ENCODE measurements around the gene NKAIN2. TPM values are rescaled to one million over a fixed set of nuclear protein-coding genes. Genes with fewer than 3 reads are reported as not detected.

NKAIN2 gene
- total RNA-seq, 6 experiments from 2014 or later, result not detected

GRCh38 chr6:124493259-124493658 lies 689.6 kb downstream of the NKAIN2 start:
- Mint-ChIP-seq H3K4me3 (no peak overlapping the region), H3K9me3 (peaks cover 5% of the 10 kb centered on the region), H3K27ac (no peak overlapping the region), H3K27me3 (ENCODE audit: insufficient read depth) (no peaks in the 10 kb centered on the region), H3K4me1 (ENCODE audit: low read depth) (no peaks in the 10 kb centered on the region), H3K36me3 (ENCODE audit: low read depth) (no peaks in the 10 kb centered on the region)
- TF ChIP-seq, protein P1, sequence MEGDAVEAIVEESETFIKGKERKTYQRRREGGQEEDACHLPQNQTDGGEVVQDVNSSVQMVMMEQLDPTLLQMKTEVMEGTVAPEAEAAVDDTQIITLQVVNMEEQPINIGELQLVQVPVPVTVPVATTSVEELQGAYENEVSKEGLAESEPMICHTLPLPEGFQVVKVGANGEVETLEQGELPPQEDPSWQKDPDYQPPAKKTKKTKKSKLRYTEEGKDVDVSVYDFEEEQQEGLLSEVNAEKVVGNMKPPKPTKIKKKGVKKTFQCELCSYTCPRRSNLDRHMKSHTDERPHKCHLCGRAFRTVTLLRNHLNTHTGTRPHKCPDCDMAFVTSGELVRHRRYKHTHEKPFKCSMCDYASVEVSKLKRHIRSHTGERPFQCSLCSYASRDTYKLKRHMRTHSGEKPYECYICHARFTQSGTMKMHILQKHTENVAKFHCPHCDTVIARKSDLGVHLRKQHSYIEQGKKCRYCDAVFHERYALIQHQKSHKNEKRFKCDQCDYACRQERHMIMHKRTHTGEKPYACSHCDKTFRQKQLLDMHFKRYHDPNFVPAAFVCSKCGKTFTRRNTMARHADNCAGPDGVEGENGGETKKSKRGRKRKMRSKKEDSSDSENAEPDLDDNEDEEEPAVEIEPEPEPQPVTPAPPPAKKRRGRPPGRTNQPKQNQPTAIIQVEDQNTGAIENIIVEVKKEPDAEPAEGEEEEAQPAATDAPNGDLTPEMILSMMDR (IDR thresholded peaks at IDR 0.05), result no peak
- DNase-seq, result no peak

GRCh38 chr6:124494956-124495664 lies 691.4 kb downstream of the NKAIN2 start:
- H3K27me3 Mint-ChIP-seq (ENCODE audit: insufficient read depth), result no peaks in the 10 kb centered on the region
- peaks cover 5% of the 10 kb centered on the region for H3K9me3 Mint-ChIP-seq
- no peak overlapping the region for H3K4me3 Mint-ChIP-seq
- no peak for DNase-seq
- no peaks in the 10 kb centered on the region for H3K36me3 Mint-ChIP-seq (ENCODE audit: low read depth)
- H3K4me1 Mint-ChIP-seq (ENCODE audit: low read depth), result no peaks in the 10 kb centered on the region
- TF ChIP-seq, protein P1 (IDR thresholded peaks at IDR 0.05), result no peak
- H3K27ac Mint-ChIP-seq, result no peak overlapping the region

DNA sequence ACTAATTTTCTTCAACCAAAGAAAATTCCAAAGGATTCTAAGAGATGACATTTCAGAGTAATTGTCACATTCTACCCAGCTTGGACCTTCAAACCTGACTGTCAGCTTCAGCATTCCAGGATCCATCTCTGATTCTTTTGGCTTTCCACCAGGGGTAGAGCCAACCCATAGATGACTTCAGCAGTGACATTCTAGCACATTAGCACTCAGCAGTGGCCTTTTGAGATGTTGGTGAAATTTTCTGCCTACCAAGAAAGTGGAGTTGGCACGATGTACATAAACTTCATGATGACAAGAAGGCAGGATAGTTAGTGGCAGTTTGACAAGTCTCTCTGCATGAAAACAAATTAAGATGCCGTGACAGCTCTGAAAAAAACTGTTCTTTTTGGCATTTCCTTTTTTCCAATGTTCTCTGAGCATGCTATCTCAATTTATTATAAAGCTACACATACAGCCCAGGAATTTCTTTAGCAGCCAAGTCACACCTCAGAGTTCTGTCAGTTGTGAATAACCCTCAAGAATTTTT lies 692.1 kb downstream of the NKAIN2 start:
- Mint-ChIP-seq H3K36me3 (ENCODE audit: low read depth) (no peaks in the 10 kb centered on the region), H3K27me3 (ENCODE audit: insufficient read depth) (no peaks in the 10 kb centered on the region), H3K4me3 (no peak overlapping the region), H3K9me3 (peaks cover 5% of the 10 kb centered on the region), H3K4me1 (ENCODE audit: low read depth) (no peaks in the 10 kb centered on the region), H3K27ac (no peak overlapping the region)
- TF ChIP-seq, protein P1 (IDR thresholded peaks at IDR 0.05), result no peak
- DNase-seq, result no peak

DNA sequence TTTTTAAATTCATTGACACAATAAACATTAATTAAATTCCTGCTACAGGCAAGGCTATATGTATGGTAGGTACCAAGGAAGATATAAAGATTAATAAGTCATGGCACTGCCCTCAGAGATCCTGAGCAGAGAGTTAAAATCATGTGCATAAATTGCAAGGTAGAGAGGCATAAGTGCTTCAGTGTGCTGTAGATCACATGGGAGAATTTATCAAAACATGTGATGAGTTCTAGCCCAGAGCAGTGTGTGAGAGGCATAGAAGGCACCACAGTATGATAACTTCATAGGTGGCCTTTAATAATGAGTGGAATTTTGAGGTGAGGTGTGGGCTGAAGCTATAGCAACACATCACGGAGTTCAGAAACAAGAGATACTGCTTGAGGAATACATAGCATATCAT lies 692.7 kb downstream of the NKAIN2 start:
- H3K27me3 Mint-ChIP-seq (ENCODE audit: insufficient read depth), result no peaks in the 10 kb centered on the region
- TF ChIP-seq, protein P1 (IDR thresholded peaks at IDR 0.05), result no peak

GRCh38 chr6:124512431-124512830 lies 708.8 kb downstream of the NKAIN2 start:
- TF ChIP-seq, protein P1 (IDR thresholded peaks at IDR 0.05), result no peak
- no peaks in the 10 kb centered on the region for H3K4me1 Mint-ChIP-seq (ENCODE audit: low read depth)
- H3K4me3 Mint-ChIP-seq, result no peak overlapping the region
- no peaks in the 10 kb centered on the region for H3K27me3 Mint-ChIP-seq (ENCODE audit: insufficient read depth)
- no peak overlapping the region for H3K27ac Mint-ChIP-seq
- no peaks in the 10 kb centered on the region; the same call in 1 of the 2 replicates for H3K36me3 Mint-ChIP-seq (ENCODE audit: low read depth)
- peaks cover 53% of the 10 kb centered on the region for H3K9me3 Mint-ChIP-seq
- DNase-seq, result no peak

More for the DNA sequence above, 692.7 kb downstream of the NKAIN2 start:
- DNase-seq, result no peak
- Mint-ChIP-seq H3K4me1 (ENCODE audit: low read depth) (no peaks in the 10 kb centered on the region), H3K9me3 (peaks cover 6% of the 10 kb centered on the region), H3K4me3 (no peak overlapping the region), H3K27ac (no peak overlapping the region), H3K36me3 (ENCODE audit: low read depth) (no peaks in the 10 kb centered on the region)
